HG03159 (cell line): ENCODE results near the gene GTF2B.
A peak's percentile ranks its signal among the peaks of the same experiment; 100 is the strongest.
"Not testable (repeated sequence)": the region's sequence is repeated elsewhere in the genome, so short reads cannot be mapped to it uniquely, and the experiment has no call there.

Experiments
- ATAC-seq: cut with Tn5 transposase; IDR thresholded peaks from one replicate; pipeline ENCODE4 v1.9.1; 2021; ENCODE audit warnings: mild to moderate bottlenecking, moderate library complexity; ENCODE audit not compliant: unreplicated experiment

GTF2B gene

GRCh38 chr1:88891318-88891950, at the start of gene GTF2B:
GTF2B (minus strand) TSS chr1:88891567; CDS start chr1:88891499, 68 bp downstream.
- ATAC-seq: peak; percentile 92

GRCh38 chr1:88938528-88938927, 47.2 kb upstream of the GTF2B start:
- ATAC-seq: not testable (repeated sequence)

GRCh38 chr1:88936760-88937342, 45.5 kb upstream of the GTF2B start:
- ATAC-seq: no peak

- ATAC-seq: no peak
These were observed 44.8 kb upstream of the GTF2B start for GRCh38 chr1:88936223-88936523.

GRCh38 chr1:88935522-88936222, 44.3 kb upstream of the GTF2B start:
- ATAC-seq: no peak

GRCh38 chr1:88930176-88930575, 38.8 kb upstream of the GTF2B start:
- ATAC-seq: not testable (repeated sequence)

GRCh38 chr1:88923224-88923623, 31.9 kb upstream of the GTF2B start:
- no peak for ATAC-seq

- no peak for ATAC-seq
These were observed 30.8 kb upstream of the GTF2B start for GRCh38 chr1:88922214-88922613.

GRCh38 chr1:88920845-88921244, 29.5 kb upstream of the GTF2B start:
- no peak for ATAC-seq

- ATAC-seq: no peak
These were observed 26.1 kb upstream of the GTF2B start for GRCh38 chr1:88917321-88918025.

GRCh38 chr1:88916883-88917282, 25.5 kb upstream of the GTF2B start:
- no peak for ATAC-seq

- not testable (repeated sequence) for ATAC-seq
These were observed 20.4 kb upstream of the GTF2B start for GRCh38 chr1:88911800-88912199.

GRCh38 chr1:88911161-88911560, 19.8 kb upstream of the GTF2B start:
- ATAC-seq: no peak

GRCh38 chr1:88910401-88910800, 19.0 kb upstream of the GTF2B start:
- no peak for ATAC-seq

GRCh38 chr1:88900883-88901282, 9.5 kb upstream of the GTF2B start:
- ATAC-seq: no peak

GRCh38 chr1:88897070-88897730, 5.8 kb upstream of the GTF2B start:
- ATAC-seq: no peak

- no peak for ATAC-seq
These were observed 1.1 kb upstream of the GTF2B start for GRCh38 chr1:88892357-88892877.

GRCh38 chr1:88891951-88892340, 579 bp upstream of the GTF2B start:
- ATAC-seq: no peak

- ATAC-seq: no peak
These were observed 513 bp downstream of the GTF2B start for GRCh38 chr1:88890791-88891317.

- no peak for ATAC-seq
These were observed 1.2 kb downstream of the GTF2B start for GRCh38 chr1:88890131-88890530.

GRCh38 chr1:88888750-88889149, 2.6 kb downstream of the GTF2B start:
- no peak for ATAC-seq
